GM21717 (cell line): ENCODE results near the gene SNX30.

ENCODE experiments used
- ATAC-seq: cut with Tn5 transposase; IDR thresholded peaks from one replicate; pipeline ENCODE4 v1.9.1; 2021; ENCODE audit warnings: mild to moderate bottlenecking, moderate library complexity; ENCODE audit not compliant: unreplicated experiment

Gene SNX30

GRCh38 chr9:112819635-112820496 lies 69.3 kb downstream of the SNX30 start:
- ATAC-seq, result no peak

- ATAC-seq, result no peak
Measured at GRCh38 chr9:112820881-112821280, 70.3 kb downstream of the SNX30 start.

- ATAC-seq, result no peak
Measured at GRCh38 chr9:112822618-112823017, 72.1 kb downstream of the SNX30 start.

- ATAC-seq, result no peak
Measured at GRCh38 chr9:112823257-112823656, 72.7 kb downstream of the SNX30 start.

GRCh38 chr9:112831281-112831851 lies 80.8 kb downstream of the SNX30 start:
- ATAC-seq, result no peak

GRCh38 chr9:112831969-112832368 lies 81.4 kb downstream of the SNX30 start:
- no peak for ATAC-seq

GRCh38 chr9:112833081-112833480 lies 82.5 kb downstream of the SNX30 start:
- ATAC-seq, result no peak

- ATAC-seq, result no peak
Measured at GRCh38 chr9:112836394-112836793, 85.8 kb downstream of the SNX30 start.

- ATAC-seq, result no peak
Measured at GRCh38 chr9:112838342-112838741, 87.8 kb downstream of the SNX30 start.

- no peak for ATAC-seq
Measured at GRCh38 chr9:112839331-112839730, 88.8 kb downstream of the SNX30 start.

GRCh38 chr9:112841261-112841660 lies 90.7 kb downstream of the SNX30 start:
- no peak for ATAC-seq

GRCh38 chr9:112842555-112842954 lies 92.0 kb downstream of the SNX30 start:
- no peak for ATAC-seq

- peak; percentile 92 for ATAC-seq
Measured at GRCh38 chr9:112844771-112845542, 94.4 kb downstream of the SNX30 start.

- no peak for ATAC-seq
Measured at GRCh38 chr9:112846528-112847488, 96.2 kb downstream of the SNX30 start.

GRCh38 chr9:112848316-112849151 lies 98.0 kb downstream of the SNX30 start:
- ATAC-seq, result no peak

GRCh38 chr9:112849363-112849922 lies 98.9 kb downstream of the SNX30 start:
- ATAC-seq, result no peak

- ATAC-seq, result no peak
Measured at GRCh38 chr9:112850840-112851239, 100.3 kb downstream of the SNX30 start.

- ATAC-seq, result no peak
Measured at GRCh38 chr9:112852741-112853504, 102.4 kb downstream of the SNX30 start.
